Body of pancreas (tissue), 4 donors: ENCODE data around the gene CDH4. TPM values are rescaled to one million over a fixed set of nuclear protein-coding genes. Genes with fewer than 3 reads are reported as not detected.

Experiments
- ATAC-seq: fragments of 150-250 bp; one replicate; pipeline ENCODE4 v1.9.1; 2016
- DNase-seq, 4 donors: peaks; one replicate each; pipeline ENCODE4 v3.0.0-alpha.2; 2019
- H3K27ac ChIP-seq, 4 donors: fragments of 200-600 bp; sonication (generic); 1 replicate in 3 of 4; 2 replicates in 1 of 4; pipeline versions ENCODE4 v1.5.1 to v1.6.1; 2016 to 2019; ENCODE audit warnings: mild to moderate bottlenecking in 1 of 4, mixed read lengths in 1 of 4, moderate library complexity in 1 of 4
- H3K27me3 ChIP-seq, 2 donors: fragments of 200-600 bp; sonication (generic); one replicate each; pipeline ENCODE4 v1.6.0; 2016; ENCODE audit warnings: mild to moderate bottlenecking in 1 of 2
- H3K36me3 ChIP-seq, 2 donors: fragments of 200-600 bp; sonication (generic); replicated peaks in 1 of 2; 2 replicates each; pipeline ENCODE4 v1.5.1; 2016; ENCODE audit warnings: low read depth in 2 of 2; ENCODE audit not compliant: insufficient read depth in 1 of 2
- H3K4me1 ChIP-seq: fragments of 200-600 bp; sonication (generic); one replicate; pipeline ENCODE4 v1.6.0; 2016
- H3K4me3 ChIP-seq, 2 donors: fragments of 200-600 bp; sonication (generic); 1 replicate in 1 of 2; 2 replicates in 1 of 2; pipeline ENCODE4 v1.5.1; 2016 to 2019
- H3K9me3 ChIP-seq, 3 donors: fragments of 200-600 bp; sonication (generic); 1 replicate in 2 of 3; 2 replicates in 1 of 3; pipeline ENCODE4 v1.5.1; 2016
- CTCF ChIP-seq, 7 experiments: fragments of 450-650 bp in 4 of 7; fragments of 200-600 bp in 3 of 7; sonication (generic) in 3 of 7; IDR thresholded peaks; one replicate each; pipeline ENCODE4 v1.5.1; 2016 to 2019; ENCODE audit warnings: antibody characterized with exemption in 7 of 7
- POLR2A ChIP-seq, 3 donors: fragments of 450-650 bp; IDR thresholded peaks; one replicate each; pipeline ENCODE4 v1.6.1; 2016; ENCODE audit warnings: antibody characterized with exemption in 3 of 3, mild to moderate bottlenecking in 2 of 3
- WGBS, 2 donors: methylation state at CpG; one replicate each; pipeline ENCODE4 v1.1.5; 2017; 5-methylcytosine and 5-hydroxymethylcytosine counted together
- intact Hi-C: fragments of 100-400 bp; cut with DNase I; formaldehyde crosslinking; loops from one replicate; pipeline ENCODE4 v1.15.1; 2023
- total RNA-seq, 2 donors: library from RNA; depleted of rRNA; stranded (reverse); fragments of >200 nt; gene quantifications; one replicate each; pipeline ENCODE4 v1.1.0, GENCODE V29; 2016

CDH4 gene
- total RNA-seq, 2 donors from 2014 or later: 0.33 to 0.52 TPM

GRCh38 chr20:61459266-61459665 is 207.2 kb downstream of the CDH4 start:
- H3K4me1 ChIP-seq: no peaks in the 10 kb centered on the region
- TF ChIP-seq CTCF (IDR thresholded peaks at IDR 0.05): no peak
- TF ChIP-seq POLR2A (IDR thresholded peaks at IDR 0.05): no peak
- H3K27me3 ChIP-seq: no peaks in the 10 kb centered on the region
- H3K27ac ChIP-seq: no peak overlapping the region
- ATAC-seq (no peak), DNase-seq (no peak)
- 74 to 78% methylated on average over 7 of the region's 7 CpGs for WGBS, 2 donors
- peaks cover 0 to 8% (median 0%) of the 10 kb centered on the region in 3 donors for H3K9me3 ChIP-seq
- H3K36me3 ChIP-seq: no peaks in the 10 kb centered on the region
- H3K4me3 ChIP-seq: no peak overlapping the region
- intact Hi-C loops: no loop called here

- DNase-seq (no peak), ATAC-seq (no peak)
- no peaks in the 10 kb centered on the region for H3K4me1 ChIP-seq
- H3K36me3 ChIP-seq: no peaks in the 10 kb centered on the region
- H3K27me3 ChIP-seq: no peaks in the 10 kb centered on the region
- no peak overlapping the region for H3K4me3 ChIP-seq
- 67 to 77% methylated on average over 7 of the region's 7 CpGs for WGBS, 2 donors
- no peak for TF ChIP-seq CTCF (IDR thresholded peaks at IDR 0.05)
- no peak for TF ChIP-seq POLR2A (IDR thresholded peaks at IDR 0.05)
- H3K9me3 ChIP-seq: peaks cover 0 to 8% (median 0%) of the 10 kb centered on the region in 3 donors
- H3K27ac ChIP-seq: no peak overlapping the region
- intact Hi-C loops: no loop called here
Observed at GRCh38 chr20:61459705-61460104, 207.6 kb downstream of the CDH4 start.

- Histone ChIP-seq H3K9me3 (peaks cover 0 to 8% (median 0%) of the 10 kb centered on the region in 3 donors), H3K4me1 (no peaks in the 10 kb centered on the region), H3K4me3 (no peak overlapping the region), H3K27me3 (no peaks in the 10 kb centered on the region), H3K27ac (no peak overlapping the region), H3K36me3 (no peaks in the 10 kb centered on the region)
- 59 to 78% methylated on average over 9 to 11 of the region's 11 CpGs for WGBS, 2 donors
- no peak for ATAC-seq
- intact Hi-C loops: no loop called here
- TF ChIP-seq POLR2A (IDR thresholded peaks at IDR 0.05): no peak
- no peak for TF ChIP-seq CTCF (IDR thresholded peaks at IDR 0.05)
- no peak for DNase-seq
Observed at GRCh38 chr20:61460261-61461052, 208.4 kb downstream of the CDH4 start.

DNA sequence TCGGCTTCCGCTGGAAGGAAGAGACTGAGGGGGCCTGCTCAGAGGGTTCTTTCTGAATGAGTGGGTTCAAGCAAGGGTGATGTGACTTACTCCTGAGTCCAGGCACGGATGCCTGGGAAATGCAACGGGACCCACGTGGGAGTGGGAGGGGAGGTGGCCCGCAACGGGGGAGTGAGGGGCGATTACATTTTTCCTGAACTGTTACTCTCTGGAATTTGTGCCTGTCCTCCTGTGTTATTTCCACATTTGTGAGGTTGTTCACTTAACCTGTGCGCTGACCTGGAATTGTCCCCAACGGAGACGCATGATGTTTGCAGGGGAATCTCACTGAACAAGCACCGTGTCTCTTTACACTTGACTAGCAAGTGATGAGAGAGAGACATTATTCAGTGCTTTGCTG is 209.4 kb downstream of the CDH4 start:
- intact Hi-C loops: no loop called here
- WGBS, 2 donors: 68 to 69% methylated on average over 12 of the region's 12 CpGs
- no peak for TF ChIP-seq POLR2A (IDR thresholded peaks at IDR 0.05)
- no peak for TF ChIP-seq CTCF (IDR thresholded peaks at IDR 0.05)
- Histone ChIP-seq H3K4me1 (no peaks in the 10 kb centered on the region), H3K27ac (no peak overlapping the region), H3K27me3 (no peaks in the 10 kb centered on the region), H3K36me3 (no peaks in the 10 kb centered on the region), H3K4me3 (no peak overlapping the region), H3K9me3 (peaks cover 0 to 8% (median 0%) of the 10 kb centered on the region in 3 donors)
- ATAC-seq (no peak), DNase-seq (no peak)
